Endometrial microvascular endothelial cells (primary cell): ENCODE data around the gene ASB1. TPM values are rescaled to one million over a fixed set of nuclear protein-coding genes. Genes with fewer than 3 reads are reported as not detected.

Source experiments
- in situ Hi-C: cut with HindIII; loops from 2 replicates; pipeline ENCODE4 v1.10.0; 2017; ENCODE audit warnings: low sequenced_read_pairs, low pct_unique_long_range_greater_than_20kb; ENCODE audit errors: inconsistent ontology term
- total RNA-seq: library from RNA; depleted of rRNA; stranded (reverse); fragments of >200 nt; gene quantifications from one replicate; pipeline ENCODE4 v1.2.3, GENCODE V29; 2015; ENCODE audit errors: inconsistent ontology term

The ASB1 gene
- total RNA-seq, 1 donor from 2014 or later: 19.0 TPM

- in situ Hi-C loops: no loop called here
These were observed 5.6 kb upstream of the ASB1 start for GRCh38 chr2:238420878-238421694.

DNA sequence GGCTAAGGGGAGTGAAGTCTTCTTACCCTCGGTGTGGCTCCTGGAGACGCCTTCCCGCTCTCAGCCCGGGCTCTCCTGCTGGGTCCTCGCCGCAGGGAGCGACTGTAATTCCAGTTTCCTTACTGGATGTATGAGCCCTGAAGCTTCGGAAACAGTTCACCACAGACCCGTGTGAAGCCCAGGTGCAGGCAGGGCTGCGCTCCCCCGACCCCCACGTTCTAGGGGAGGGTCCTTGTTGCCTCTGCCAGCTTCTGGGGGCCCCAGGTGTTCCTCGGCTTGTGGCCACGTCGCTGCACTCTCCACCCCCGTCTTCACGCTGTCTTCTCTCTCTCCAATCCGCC is 5.1 kb upstream of the ASB1 start:
- in situ Hi-C loops: no loop called here

DNA sequence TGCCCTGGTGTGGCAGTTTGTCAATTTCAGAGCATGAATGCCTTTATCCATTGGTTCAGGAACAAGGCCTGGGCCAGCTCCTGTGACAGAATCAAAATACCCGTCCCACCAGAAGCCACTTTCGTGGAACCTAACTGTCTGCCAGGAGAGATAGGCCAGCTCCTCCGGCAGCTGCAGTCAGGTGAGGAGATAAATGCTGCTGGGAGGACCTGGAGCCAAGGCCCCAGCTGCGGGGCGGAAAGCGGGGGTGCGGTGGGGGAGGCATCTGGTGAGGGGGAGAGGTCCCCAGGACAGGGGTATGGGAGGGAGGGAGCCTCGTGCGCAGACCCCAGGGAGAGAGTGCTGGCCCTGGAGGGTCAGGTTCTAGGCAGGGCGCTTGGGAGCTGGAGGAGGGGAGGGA is 4.4 kb upstream of the ASB1 start:
- in situ Hi-C loops: no loop called here

- in situ Hi-C loops: no loop called here
These were observed 3.8 kb upstream of the ASB1 start for GRCh38 chr2:238422940-238423339.

- in situ Hi-C loops: no loop called here
These were observed 3.0 kb upstream of the ASB1 start for GRCh38 chr2:238423561-238424312.

DNA sequence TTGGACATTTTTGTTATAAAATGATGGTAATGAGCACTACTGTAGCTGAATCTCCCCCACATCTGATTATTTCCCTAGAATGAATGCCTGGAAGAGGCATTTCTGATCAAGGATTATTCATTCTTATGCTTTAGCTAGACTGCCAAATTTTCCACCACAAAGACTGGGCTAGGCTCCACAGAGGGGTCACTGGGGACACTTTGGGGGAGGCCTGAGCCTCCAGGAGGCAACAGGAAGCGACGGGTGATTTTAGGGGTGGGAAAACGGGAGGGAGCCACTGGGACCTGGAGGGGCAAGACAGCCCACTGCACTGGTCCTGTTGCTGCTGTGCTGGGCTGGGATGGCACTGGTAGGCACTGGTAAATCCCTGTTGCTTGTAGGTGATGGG is 2.4 kb upstream of the ASB1 start:
- in situ Hi-C loops: no loop called here

DNA sequence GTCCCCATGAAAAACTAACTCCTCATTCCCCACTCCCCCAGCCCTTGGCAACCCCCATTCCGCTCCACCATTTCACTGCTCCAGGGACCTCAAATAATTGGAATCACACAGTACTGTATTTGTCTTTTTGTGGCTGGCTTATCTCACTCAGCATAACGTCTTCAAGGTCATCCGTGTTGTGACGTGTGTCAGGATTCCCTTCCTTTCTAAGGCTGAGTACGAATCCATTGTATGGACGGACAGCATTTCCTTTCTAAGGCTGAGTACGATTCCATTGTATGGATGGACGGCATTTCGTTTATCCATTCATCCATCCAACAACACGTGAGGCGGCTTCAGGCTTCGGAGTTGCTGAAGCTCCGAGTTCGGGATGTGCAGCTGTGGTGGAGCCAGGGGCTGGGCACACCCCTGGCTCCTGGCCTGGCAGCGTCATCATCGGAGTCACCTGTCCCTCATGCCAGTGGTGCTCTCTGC is 1.2 kb upstream of the ASB1 start:
- in situ Hi-C loops: no loop called here

GRCh38 chr2:238425979-238426567 is 654 bp upstream of the ASB1 start:
- in situ Hi-C loops: no loop called here

DNA sequence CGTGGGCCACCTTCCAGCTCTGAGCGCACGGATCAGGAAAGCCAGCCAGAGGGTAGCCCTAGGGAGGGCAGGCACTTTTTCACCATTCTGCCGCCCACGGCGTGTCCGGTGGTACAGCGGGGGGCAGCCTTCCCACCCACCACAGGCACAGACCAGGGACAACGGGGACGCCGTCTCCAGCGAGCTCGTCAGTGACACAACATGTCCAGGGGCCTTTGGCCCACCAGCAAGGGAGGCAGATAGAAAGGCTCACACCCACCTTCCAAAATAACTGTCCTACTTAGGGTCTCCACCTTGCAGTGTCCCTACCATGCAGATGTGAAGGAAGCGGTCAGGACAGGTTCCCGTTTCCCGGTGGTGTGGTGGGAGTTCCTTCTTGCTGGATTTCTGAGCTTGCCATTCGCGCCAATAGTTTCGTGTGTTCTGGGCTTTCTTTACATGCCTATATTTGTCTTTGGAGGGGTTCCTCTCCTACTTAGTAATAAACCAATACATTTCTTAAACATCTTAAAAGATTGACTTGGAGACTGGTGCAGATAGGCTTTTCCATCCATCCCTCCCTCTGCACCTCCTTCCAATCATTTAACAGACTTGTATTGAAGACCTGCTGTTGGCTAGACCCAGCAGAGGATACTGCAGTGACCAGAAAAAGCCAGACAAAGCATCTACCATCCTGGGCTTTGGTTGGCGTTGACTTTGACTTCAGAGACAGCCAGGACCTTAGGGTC is 872 bp downstream of the ASB1 start:
- in situ Hi-C loops: no loop called here

GRCh38 chr2:238428866-238429265 is 2.1 kb downstream of the ASB1 start:
- in situ Hi-C loops: no loop called here

- in situ Hi-C loops: no loop called here
These were observed 4.1 kb downstream of the ASB1 start for GRCh38 chr2:238430781-238431180.

DNA sequence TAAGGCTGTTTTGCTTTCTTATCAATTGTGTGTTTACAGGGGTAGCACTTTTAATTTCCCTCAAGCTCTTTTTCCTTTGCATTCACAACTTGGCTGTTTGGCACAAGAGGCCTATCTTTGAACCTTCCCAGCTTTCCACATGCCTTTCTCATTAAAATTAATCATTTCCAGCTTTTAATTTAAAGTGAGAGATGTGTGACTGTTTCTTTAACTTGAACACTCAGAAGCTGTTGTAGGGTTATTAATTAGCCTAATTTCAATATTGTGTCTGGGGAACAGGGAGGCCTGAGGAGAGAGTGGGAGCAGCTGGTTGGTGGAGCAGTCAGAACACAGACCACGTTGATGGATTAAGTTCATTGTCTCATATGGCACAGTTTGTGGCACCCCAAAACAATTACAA is 4.7 kb downstream of the ASB1 start:
- in situ Hi-C loops: no loop called here

DNA sequence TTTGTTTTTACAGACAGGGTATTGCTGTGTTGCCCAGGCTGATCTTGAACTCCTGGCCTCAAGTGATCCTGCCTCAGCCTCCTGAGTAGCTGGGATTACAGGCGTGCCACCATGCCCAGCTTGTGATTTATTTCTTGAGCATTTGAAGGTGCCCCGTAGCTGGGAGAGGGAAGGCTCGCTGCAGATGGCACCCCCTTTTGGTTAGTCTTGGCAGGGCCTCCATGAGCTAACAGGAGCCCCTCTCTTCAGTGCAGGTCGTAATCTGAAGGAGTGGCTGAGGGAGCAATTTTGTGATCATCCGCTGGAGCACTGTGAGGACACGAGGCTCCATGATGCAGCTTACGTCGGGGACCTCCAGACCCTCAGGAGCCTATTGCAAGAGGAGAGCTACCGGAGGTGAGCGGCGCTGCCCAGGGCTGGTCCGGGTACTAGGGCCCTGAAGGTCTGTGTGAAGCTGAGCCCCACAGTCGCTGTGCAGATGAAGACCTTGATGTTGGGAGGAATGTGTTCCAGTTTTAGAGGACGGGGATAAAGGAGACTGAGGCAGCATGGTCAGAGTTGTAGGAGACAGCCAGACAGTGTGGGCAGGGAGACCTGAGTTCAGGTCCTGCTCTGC is 6.7 kb downstream of the ASB1 start:
- in situ Hi-C loops: no loop called here

DNA sequence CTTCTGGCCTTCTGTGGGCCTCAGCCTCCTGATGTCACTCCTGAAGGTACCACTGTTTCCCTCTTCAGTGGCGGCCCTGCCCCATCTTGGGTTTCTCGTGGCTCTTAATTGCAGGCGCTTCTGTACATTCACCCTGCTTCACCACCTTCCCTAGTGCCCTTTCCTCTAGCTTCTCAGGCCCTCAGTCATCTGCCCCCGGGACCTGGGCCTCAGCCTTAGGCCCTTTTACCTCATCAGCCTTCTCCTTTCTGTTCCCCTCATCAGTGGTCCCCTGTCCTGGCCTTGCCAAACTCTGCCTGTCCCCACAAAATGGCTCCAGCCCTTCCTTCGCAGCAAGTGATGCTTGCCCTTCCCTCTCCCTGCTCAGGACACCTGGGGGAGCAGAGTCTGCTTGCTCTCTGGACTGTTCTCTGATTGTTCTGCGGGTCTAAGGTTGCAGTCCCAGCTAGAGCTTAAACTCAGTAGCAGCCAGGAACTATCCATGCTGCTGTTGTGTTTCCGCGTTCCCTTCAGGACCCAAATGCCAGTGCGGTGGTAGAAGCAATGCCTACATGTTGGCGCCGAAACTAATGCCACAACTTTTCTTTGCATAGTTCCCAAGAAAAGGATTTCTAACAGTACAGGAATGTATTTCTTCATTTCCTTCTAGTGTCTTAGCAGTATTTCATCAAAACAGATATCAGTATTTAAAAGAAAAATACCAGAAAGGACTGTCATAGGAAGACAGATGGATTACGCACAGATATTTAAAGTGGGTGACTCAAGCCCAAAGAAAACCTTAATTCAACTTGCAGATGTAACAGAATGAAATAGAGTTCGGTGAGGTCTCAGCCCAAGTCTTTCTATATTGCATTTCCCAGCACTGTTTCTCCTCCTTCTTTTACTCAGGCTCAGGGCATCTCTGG is 7.5 kb downstream of the ASB1 start:
- in situ Hi-C loops: no loop called here

- in situ Hi-C loops: no loop called here
These were observed 8.4 kb downstream of the ASB1 start for GRCh38 chr2:238434846-238435751.

GRCh38 chr2:238435752-238436096 is 9.0 kb downstream of the ASB1 start:
- in situ Hi-C loops: no loop called here
